NCI-H1436 (cell line): ENCODE data around the gene SIN3A.
"Not testable (repeated sequence)": the region's sequence is repeated elsewhere in the genome, so short reads cannot be mapped to it uniquely, and the experiment has no call there.

Experiments
- DNase-seq: peaks from one replicate; lab custom pipeline; 2025; lab: John Stamatoyannopoulos, UW

SIN3A gene

GRCh38 chr15:75356006-75356405, 95.5 kb downstream of the SIN3A start:
- no peak for DNase-seq

GRCh38 chr15:75355369-75355768, 96.1 kb downstream of the SIN3A start:
- DNase-seq = no peak

- no peak for DNase-seq
Measured at GRCh38 chr15:75354454-75354853, 97.0 kb downstream of the SIN3A start.

- no peak for DNase-seq
Measured at GRCh38 chr15:75353604-75354003, 97.9 kb downstream of the SIN3A start.

- no peak for DNase-seq
Measured at GRCh38 chr15:75352186-75353080, 99.1 kb downstream of the SIN3A start.

GRCh38 chr15:75350601-75351361, 100.7 kb downstream of the SIN3A start:
- DNase-seq = no peak

- no peak for DNase-seq
Measured at GRCh38 chr15:75349851-75350588, 101.5 kb downstream of the SIN3A start.

GRCh38 chr15:75349351-75349669, 102.2 kb downstream of the SIN3A start:
- not testable (repeated sequence) for DNase-seq

GRCh38 chr15:75348562-75349350, 102.7 kb downstream of the SIN3A start:
- no peak for DNase-seq

- no peak for DNase-seq
Measured at GRCh38 chr15:75348034-75348561, 103.4 kb downstream of the SIN3A start.

GRCh38 chr15:75347222-75348033, 104.1 kb downstream of the SIN3A start:
- DNase-seq = peak; percentile 67

GRCh38 chr15:75346796-75347221, 104.7 kb downstream of the SIN3A start, which contains the start of gene NEIL1:
TSS of gene NEIL1 (plus strand) at chr15:75347039. CDS start at chr15:75348906, 1,867 bp downstream.
- no peak for DNase-seq

GRCh38 chr15:75343953-75344352, 107.5 kb downstream of the SIN3A start:
- DNase-seq = not testable (repeated sequence)

GRCh38 chr15:75342221-75342620, 109.3 kb downstream of the SIN3A start:
- DNase-seq = no peak

- DNase-seq = no peak
Measured at GRCh38 chr15:75339531-75340240, 111.8 kb downstream of the SIN3A start.

GRCh38 chr15:75338661-75339240, 112.7 kb downstream of the SIN3A start:
- no peak for DNase-seq

- DNase-seq = peak; percentile 89
Measured at GRCh38 chr15:75335705-75336355, 115.7 kb downstream of the SIN3A start, which contains the start of gene COMMD4. TSS of gene COMMD4 (plus strand) at chr15:75336063. CDS start at chr15:75336090, 27 bp downstream.

GRCh38 chr15:75335313-75335704, 116.2 kb downstream of the SIN3A start:
- DNase-seq = no peak
